ENCODE measurements around the gene ANGEL2.

Gene ANGEL2

DNA sequence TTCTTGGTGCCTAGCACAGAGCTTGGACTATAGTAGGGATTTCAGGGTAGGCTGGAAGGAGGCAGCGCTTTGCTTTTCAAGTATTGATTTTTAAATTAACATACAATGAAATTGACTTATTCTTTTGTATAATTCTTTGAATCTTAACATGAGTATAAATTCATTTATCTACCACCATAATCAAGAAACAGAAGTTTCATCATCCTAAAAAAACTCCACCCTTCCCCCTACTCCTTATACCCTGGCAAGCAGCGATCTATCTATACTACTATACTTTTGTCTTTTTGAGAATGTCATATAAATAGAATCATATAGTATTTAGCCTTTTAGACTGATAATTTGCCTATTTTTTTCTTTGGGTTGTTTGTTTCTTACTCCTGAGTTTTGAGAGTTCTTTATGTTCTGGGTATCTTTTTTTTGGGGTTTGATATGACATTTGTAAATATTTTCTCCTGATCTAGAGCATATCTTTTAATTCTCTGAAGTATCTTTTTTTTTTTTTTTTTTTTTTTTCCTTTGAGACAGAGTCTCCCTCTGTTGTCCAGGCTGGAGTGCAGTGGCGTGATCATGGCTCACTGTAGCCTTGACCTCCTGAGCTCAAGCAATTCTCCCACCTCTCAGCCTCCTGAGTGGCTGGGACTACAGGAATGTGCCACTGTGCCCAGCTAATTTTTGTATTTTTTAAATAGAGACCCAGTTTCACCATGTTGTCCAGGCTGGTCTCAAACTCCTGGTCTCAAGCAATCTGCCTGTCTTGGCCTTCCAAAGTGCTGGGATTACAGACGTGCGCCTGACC is 41.8 kb upstream of the ANGEL2 start:
- Histone ChIP-seq H4K8ac (ENCODE audit: low read length) (no peak overlapping the region), H2AK5ac (ENCODE audit: low read length, severe bottlenecking) (no peak overlapping the region), H3K4me3 (ENCODE audit: insufficient read depth in 1 of 2, low read depth in 1 of 2, low read length in 2 of 2) (no peak overlapping the region), H3K27ac (ENCODE audit: low read length, poor library complexity, severe bottlenecking) (no peak overlapping the region), H3K36me3 (ENCODE audit: control insufficient read depth in 1 of 2, insufficient read depth in 2 of 2, low read depth in 1 of 2, low read length in 2 of 2) (peaks cover 0 to 5% of the 10 kb centered on the region in 2 experiments), H2BK120ac (ENCODE audit: low read depth, low read length) (no peak overlapping the region), H3K4me2 (ENCODE audit: low read length, poor library complexity, severe bottlenecking) (no peak overlapping the region), H2AFZ (ENCODE audit: low read depth, low read length) (no peak overlapping the region), H3K23ac (ENCODE audit: low read length in 2 of 2) (no peak overlapping the region), H2BK15ac (ENCODE audit: low read depth, poor library complexity, severe bottlenecking) (no peak overlapping the region), H3K4ac (ENCODE audit: low read depth in 1 of 2, low read length in 2 of 2) (no peak overlapping the region), H3K14ac (ENCODE audit: low read length in 2 of 2) (no peak overlapping the region), H3K9ac (ENCODE audit: low read length) (no peak overlapping the region), H3K18ac (ENCODE audit: low read depth in 1 of 2, low read length in 2 of 2) (no peak overlapping the region), H3K79me1 (replicated peaks; ENCODE audit: low read length, poor library complexity, severe bottlenecking) (peaks cover 23% of the 10 kb centered on the region), H3K4me1 (ENCODE audit: control insufficient read depth, insufficient read depth, low read depth, low read length) (peaks cover 2% of the 10 kb centered on the region), H3K9me3 (ENCODE audit: control insufficient read depth, low read length) (no peaks in the 10 kb centered on the region), H4K91ac (ENCODE audit: low read length) (no peak overlapping the region), H2BK12ac (ENCODE audit: low read length in 2 of 2) (no peak overlapping the region), H3K27me3 (ENCODE audit: control insufficient read depth in 1 of 2, insufficient read depth in 1 of 2, low read length in 2 of 2) (no peaks in the 10 kb centered on the region), H2BK5ac (ENCODE audit: low read depth, low read length, poor library complexity, severe bottlenecking) (no peak overlapping the region)
- 78% methylated on average over 3 of the region's 5 CpGs for WGBS
- no peak for DNase-seq

DNA sequence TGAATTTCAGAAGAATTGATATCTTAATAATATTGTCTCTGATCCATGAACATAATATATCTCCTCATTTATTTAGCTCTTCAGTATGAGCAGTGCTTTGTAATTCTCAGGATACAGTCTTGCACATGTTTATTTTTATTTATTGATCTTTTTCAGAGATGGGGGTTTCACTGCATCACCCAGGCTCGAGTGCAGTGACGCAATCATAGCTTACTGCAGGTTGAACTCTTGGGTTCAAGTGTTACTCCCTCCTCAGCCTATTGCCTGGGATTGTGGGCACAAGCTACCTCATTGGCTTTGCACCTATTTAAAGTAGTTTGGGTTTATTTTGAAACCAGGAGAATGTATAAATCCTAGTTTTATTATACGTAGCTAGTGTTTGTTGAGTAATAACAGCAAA is 40.1 kb upstream of the ANGEL2 start:
- Histone ChIP-seq H3K9ac (ENCODE audit: low read length) (no peak overlapping the region), H3K23ac (ENCODE audit: low read length in 2 of 2) (no peak overlapping the region), H3K9me3 (ENCODE audit: control insufficient read depth, low read length) (no peaks in the 10 kb centered on the region), H2AFZ (ENCODE audit: low read depth, low read length) (no peak overlapping the region), H2BK120ac (ENCODE audit: low read depth, low read length) (no peak overlapping the region), H3K4me3 (ENCODE audit: insufficient read depth in 1 of 2, low read depth in 1 of 2, low read length in 2 of 2) (no peak overlapping the region), H2BK12ac (ENCODE audit: low read length in 2 of 2) (no peak overlapping the region), H3K4ac (ENCODE audit: low read depth in 1 of 2, low read length in 2 of 2) (no peak overlapping the region), H4K8ac (ENCODE audit: low read length) (no peak overlapping the region), H3K18ac (ENCODE audit: low read depth in 1 of 2, low read length in 2 of 2) (no peak overlapping the region), H2BK5ac (ENCODE audit: low read depth, low read length, poor library complexity, severe bottlenecking) (no peak overlapping the region), H3K14ac (ENCODE audit: low read length in 2 of 2) (no peak overlapping the region), H2AK5ac (ENCODE audit: low read length, severe bottlenecking) (no peak overlapping the region), H3K27me3 (ENCODE audit: control insufficient read depth in 1 of 2, insufficient read depth in 1 of 2, low read length in 2 of 2) (no peaks in the 10 kb centered on the region), H3K27ac (ENCODE audit: low read length, poor library complexity, severe bottlenecking) (no peak overlapping the region), H3K79me1 (replicated peaks; ENCODE audit: low read length, poor library complexity, severe bottlenecking) (peaks cover 18% of the 10 kb centered on the region), H3K36me3 (ENCODE audit: control insufficient read depth in 1 of 2, insufficient read depth in 2 of 2, low read depth in 1 of 2, low read length in 2 of 2) (no peaks in the 10 kb centered on the region), H2BK15ac (ENCODE audit: low read depth, poor library complexity, severe bottlenecking) (no peak overlapping the region), H4K91ac (ENCODE audit: low read length) (no peak overlapping the region), H3K4me2 (ENCODE audit: low read length, poor library complexity, severe bottlenecking) (no peak overlapping the region), H3K4me1 (ENCODE audit: control insufficient read depth, insufficient read depth, low read depth, low read length) (peaks cover 4% of the 10 kb centered on the region)
- WGBS: 90% methylated on average over 2 of the region's 3 CpGs
- no peak for DNase-seq

GRCh38 chr1:213054733-213055591 is 39.3 kb upstream of the ANGEL2 start:
- Histone ChIP-seq H2BK15ac (ENCODE audit: low read depth, poor library complexity, severe bottlenecking) (no peak overlapping the region), H3K4me3 (ENCODE audit: insufficient read depth in 1 of 2, low read depth in 1 of 2, low read length in 2 of 2) (no peak overlapping the region), H3K4ac (ENCODE audit: low read depth in 1 of 2, low read length in 2 of 2) (no peak overlapping the region), H3K9ac (ENCODE audit: low read length) (no peak overlapping the region), H2BK12ac (ENCODE audit: low read length in 2 of 2) (no peak overlapping the region), H4K91ac (ENCODE audit: low read length) (no peak overlapping the region), H2AK5ac (ENCODE audit: low read length, severe bottlenecking) (no peak overlapping the region), H3K79me1 (replicated peaks; ENCODE audit: low read length, poor library complexity, severe bottlenecking) (peaks cover 17% of the 10 kb centered on the region), H3K4me1 (ENCODE audit: control insufficient read depth, insufficient read depth, low read depth, low read length) (peaks cover 4% of the 10 kb centered on the region), H3K36me3 (ENCODE audit: control insufficient read depth in 1 of 2, insufficient read depth in 2 of 2, low read depth in 1 of 2, low read length in 2 of 2) (no peaks in the 10 kb centered on the region), H3K4me2 (ENCODE audit: low read length, poor library complexity, severe bottlenecking) (no peak overlapping the region), H2BK5ac (ENCODE audit: low read depth, low read length, poor library complexity, severe bottlenecking) (no peak overlapping the region), H3K18ac (ENCODE audit: low read depth in 1 of 2, low read length in 2 of 2) (no peak overlapping the region), H2AFZ (ENCODE audit: low read depth, low read length) (no peak overlapping the region), H3K14ac (ENCODE audit: low read length in 2 of 2) (no peak overlapping the region), H2BK120ac (ENCODE audit: low read depth, low read length) (no peak overlapping the region), H4K8ac (ENCODE audit: low read length) (no peak overlapping the region), H3K27ac (ENCODE audit: low read length, poor library complexity, severe bottlenecking) (no peak overlapping the region), H3K9me3 (ENCODE audit: control insufficient read depth, low read length) (no peaks in the 10 kb centered on the region), H3K23ac (ENCODE audit: low read length in 2 of 2) (no peak overlapping the region), H3K27me3 (ENCODE audit: control insufficient read depth in 1 of 2, insufficient read depth in 1 of 2, low read length in 2 of 2) (no peaks in the 10 kb centered on the region)
- no peak for DNase-seq

DNA sequence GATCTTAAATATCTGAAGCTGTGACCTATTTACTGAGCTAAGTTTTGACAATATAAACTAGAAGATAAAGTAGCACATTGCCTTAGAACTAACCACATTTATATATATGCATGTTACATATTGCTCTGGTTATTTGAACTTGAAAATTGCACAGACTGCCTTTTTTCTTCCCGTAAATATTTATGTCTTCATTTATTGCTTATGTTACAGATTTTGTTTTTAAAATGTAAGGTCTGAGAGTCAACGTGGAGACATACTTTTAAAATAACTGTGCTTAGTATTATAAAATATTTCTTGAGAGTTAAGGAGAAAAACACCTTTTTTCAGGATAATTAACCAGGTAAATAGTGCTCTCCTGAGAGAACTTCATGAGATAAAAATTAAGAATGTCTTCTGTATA is 38.5 kb upstream of the ANGEL2 start:
- WGBS: no CpG with 5 or more reads among the region's 2 CpGs
- no peak overlapping the region for H2BK12ac ChIP-seq (ENCODE audit: low read length in 2 of 2)
- H3K18ac ChIP-seq (ENCODE audit: low read depth in 1 of 2, low read length in 2 of 2): no peak overlapping the region

More for the DNA sequence above, 38.5 kb upstream of the ANGEL2 start:
- Histone ChIP-seq H3K4ac (ENCODE audit: low read depth in 1 of 2, low read length in 2 of 2) (no peak overlapping the region), H4K91ac (ENCODE audit: low read length) (no peak overlapping the region), H3K14ac (ENCODE audit: low read length in 2 of 2) (no peak overlapping the region), H3K36me3 (ENCODE audit: control insufficient read depth in 1 of 2, insufficient read depth in 2 of 2, low read depth in 1 of 2, low read length in 2 of 2) (no peaks in the 10 kb centered on the region), H3K79me1 (replicated peaks; ENCODE audit: low read length, poor library complexity, severe bottlenecking) (peaks cover 16% of the 10 kb centered on the region), H2BK120ac (ENCODE audit: low read depth, low read length) (no peak overlapping the region), H2BK5ac (ENCODE audit: low read depth, low read length, poor library complexity, severe bottlenecking) (no peak overlapping the region), H2AK5ac (ENCODE audit: low read length, severe bottlenecking) (no peak overlapping the region), H3K4me1 (ENCODE audit: control insufficient read depth, insufficient read depth, low read depth, low read length) (peaks cover 4% of the 10 kb centered on the region), H3K9ac (ENCODE audit: low read length) (no peak overlapping the region), H3K9me3 (ENCODE audit: control insufficient read depth, low read length) (no peaks in the 10 kb centered on the region), H4K8ac (ENCODE audit: low read length) (no peak overlapping the region), H3K4me3 (ENCODE audit: insufficient read depth in 1 of 2, low read depth in 1 of 2, low read length in 2 of 2) (no peak overlapping the region), H3K27me3 (ENCODE audit: control insufficient read depth in 1 of 2, insufficient read depth in 1 of 2, low read length in 2 of 2) (no peaks in the 10 kb centered on the region), H2BK15ac (ENCODE audit: low read depth, poor library complexity, severe bottlenecking) (no peak overlapping the region), H2AFZ (ENCODE audit: low read depth, low read length) (no peak overlapping the region), H3K27ac (ENCODE audit: low read length, poor library complexity, severe bottlenecking) (no peak overlapping the region), H3K23ac (ENCODE audit: low read length in 2 of 2) (no peak overlapping the region), H3K4me2 (ENCODE audit: low read length, poor library complexity, severe bottlenecking) (no peak overlapping the region)
- DNase-seq: no peak
